Activated naive CD8-positive, alpha-beta T cell treated with anti-CD3 and anti-CD28 coated beads, Interleukin-2, amount 50 U/mL, for 24 hours (primary cell): ENCODE results near the gene CCDC146.

ENCODE experiments used
- ATAC-seq: fragments of 150-1000 bp; cut with Tn5 transposase; one replicate; pipeline ENCODE4 v1.10.0; 2021
- DNase-seq: peaks from one replicate; pipeline ENCODE4 v3.0.0; 2021
- H3K27ac Mint-ChIP-seq: one replicate; pipeline ENCODE4 v1.8.0; 2021; ENCODE audit warnings: mild to moderate bottlenecking, mixed read lengths
- H3K27me3 Mint-ChIP-seq: one replicate; pipeline ENCODE4 v1.8.0; 2021; ENCODE audit warnings: mixed read lengths
- H3K36me3 Mint-ChIP-seq: one replicate; pipeline ENCODE4 v1.8.0; 2021; ENCODE audit warnings: low read depth, mixed read lengths
- H3K4me1 Mint-ChIP-seq: one replicate; pipeline ENCODE4 v1.8.0; 2021; ENCODE audit warnings: mixed read lengths
- H3K4me3 Mint-ChIP-seq: one replicate; pipeline ENCODE4 v1.8.0; 2021; ENCODE audit warnings: mild to moderate bottlenecking, moderate library complexity, mixed read lengths
- H3K9me3 Mint-ChIP-seq: one replicate; pipeline ENCODE4 v1.8.0; 2021; ENCODE audit warnings: mixed read lengths

CCDC146 gene

DNA sequence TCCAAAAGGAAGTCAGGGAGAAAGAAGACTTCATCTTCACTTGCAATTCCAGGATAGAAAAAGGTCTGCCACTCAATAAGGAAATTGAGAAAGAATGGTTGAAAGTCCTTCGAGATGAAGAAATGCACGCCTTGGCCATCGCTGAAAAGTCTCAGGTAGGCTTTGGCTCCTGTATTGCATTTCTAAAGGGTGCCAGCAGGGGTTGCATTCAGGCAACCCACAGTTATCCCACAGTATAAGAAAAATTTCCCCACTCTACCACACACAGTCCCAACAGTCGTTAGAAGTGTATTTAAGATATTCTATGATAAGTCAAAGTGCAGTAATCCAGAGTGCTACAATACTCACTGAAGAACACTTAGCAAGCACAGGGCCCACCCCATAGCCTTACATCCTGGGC lies 170.6 kb downstream of the CCDC146 start:
- H3K9me3 Mint-ChIP-seq: peaks cover 16% of the 10 kb centered on the region
- H3K4me1 Mint-ChIP-seq: no peaks in the 10 kb centered on the region
- peaks cover 24% of the 10 kb centered on the region for H3K36me3 Mint-ChIP-seq
- H3K27ac Mint-ChIP-seq: no peak overlapping the region
- H3K27me3 Mint-ChIP-seq: no peaks in the 10 kb centered on the region
- DNase-seq (no peak), ATAC-seq (no peak)
- no peak overlapping the region for H3K4me3 Mint-ChIP-seq

- H3K27me3 Mint-ChIP-seq: no peaks in the 10 kb centered on the region
- H3K4me1 Mint-ChIP-seq: no peaks in the 10 kb centered on the region
- H3K36me3 Mint-ChIP-seq: peaks cover 20% of the 10 kb centered on the region
- DNase-seq (no peak), ATAC-seq (no peak)
- H3K9me3 Mint-ChIP-seq: peaks cover 16% of the 10 kb centered on the region
- H3K27ac Mint-ChIP-seq: no peak overlapping the region
- no peak overlapping the region for H3K4me3 Mint-ChIP-seq
These were observed 173.1 kb downstream of the CCDC146 start for GRCh38 chr7:77295549-77295948.

- Mint-ChIP-seq H3K36me3 (peaks cover 43% of the 10 kb centered on the region), H3K4me3 (no peak overlapping the region), H3K9me3 (peaks cover 16% of the 10 kb centered on the region), H3K27ac (no peak overlapping the region), H3K4me1 (peaks cover 9% of the 10 kb centered on the region), H3K27me3 (no peaks in the 10 kb centered on the region)
- DNase-seq: no peak
- ATAC-seq: no peak
These were observed 184.0 kb downstream of the CCDC146 start for GRCh38 chr7:77306231-77307067.

DNA sequence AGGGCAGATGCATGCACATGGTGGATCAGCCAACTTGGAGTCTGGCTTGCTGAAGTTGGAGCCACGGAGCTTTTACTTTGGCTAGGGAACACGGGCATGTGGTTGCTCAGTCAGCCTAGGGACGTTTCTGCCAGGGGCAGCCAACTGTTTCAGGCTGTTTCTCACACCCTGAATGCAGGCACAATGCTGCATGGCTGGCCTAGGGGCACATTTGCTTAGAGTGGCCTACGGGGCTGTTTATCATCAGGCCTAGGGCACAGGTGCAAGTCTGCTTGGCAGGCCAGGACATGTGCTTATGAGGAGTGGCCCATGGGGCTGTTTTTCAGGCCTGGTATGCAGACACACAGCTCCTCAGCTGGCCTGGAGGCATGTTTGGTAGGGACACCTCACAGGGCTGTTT lies 186.4 kb downstream of the CCDC146 start:
- peaks cover 33% of the 10 kb centered on the region for H3K36me3 Mint-ChIP-seq
- DNase-seq: no peak
- H3K4me1 Mint-ChIP-seq: peaks cover 9% of the 10 kb centered on the region
- no peak overlapping the region for H3K4me3 Mint-ChIP-seq
- no peak overlapping the region for H3K27ac Mint-ChIP-seq
- peaks cover 10% of the 10 kb centered on the region for H3K9me3 Mint-ChIP-seq
- H3K27me3 Mint-ChIP-seq: no peaks in the 10 kb centered on the region
- ATAC-seq: no peak

GRCh38 chr7:77309714-77310220 lies 187.4 kb downstream of the CCDC146 start:
- DNase-seq (no peak), ATAC-seq (peak; percentile 28)
- Mint-ChIP-seq H3K9me3 (peaks cover 10% of the 10 kb centered on the region), H3K4me3 (no peak overlapping the region), H3K27me3 (no peaks in the 10 kb centered on the region), H3K4me1 (peaks cover 9% of the 10 kb centered on the region), H3K36me3 (peaks cover 27% of the 10 kb centered on the region), H3K27ac (no peak overlapping the region)

- DNase-seq: no peak
- Mint-ChIP-seq H3K4me3 (no peak overlapping the region), H3K4me1 (peaks cover 9% of the 10 kb centered on the region), H3K27ac (no peak overlapping the region), H3K27me3 (no peaks in the 10 kb centered on the region), H3K9me3 (no peaks in the 10 kb centered on the region), H3K36me3 (peaks cover 20% of the 10 kb centered on the region)
- ATAC-seq: no peak
These were observed 188.6 kb downstream of the CCDC146 start for GRCh38 chr7:77310982-77311381.

- H3K4me1 Mint-ChIP-seq: peaks cover 9% of the 10 kb centered on the region
- DNase-seq (no peak), ATAC-seq (no peak)
- peaks cover 22% of the 10 kb centered on the region for H3K36me3 Mint-ChIP-seq
- H3K27ac Mint-ChIP-seq: no peak overlapping the region
- no peak overlapping the region for H3K4me3 Mint-ChIP-seq
- H3K27me3 Mint-ChIP-seq: no peaks in the 10 kb centered on the region
- no peaks in the 10 kb centered on the region for H3K9me3 Mint-ChIP-seq
These were observed 190.7 kb downstream of the CCDC146 start for GRCh38 chr7:77313085-77313484.

DNA sequence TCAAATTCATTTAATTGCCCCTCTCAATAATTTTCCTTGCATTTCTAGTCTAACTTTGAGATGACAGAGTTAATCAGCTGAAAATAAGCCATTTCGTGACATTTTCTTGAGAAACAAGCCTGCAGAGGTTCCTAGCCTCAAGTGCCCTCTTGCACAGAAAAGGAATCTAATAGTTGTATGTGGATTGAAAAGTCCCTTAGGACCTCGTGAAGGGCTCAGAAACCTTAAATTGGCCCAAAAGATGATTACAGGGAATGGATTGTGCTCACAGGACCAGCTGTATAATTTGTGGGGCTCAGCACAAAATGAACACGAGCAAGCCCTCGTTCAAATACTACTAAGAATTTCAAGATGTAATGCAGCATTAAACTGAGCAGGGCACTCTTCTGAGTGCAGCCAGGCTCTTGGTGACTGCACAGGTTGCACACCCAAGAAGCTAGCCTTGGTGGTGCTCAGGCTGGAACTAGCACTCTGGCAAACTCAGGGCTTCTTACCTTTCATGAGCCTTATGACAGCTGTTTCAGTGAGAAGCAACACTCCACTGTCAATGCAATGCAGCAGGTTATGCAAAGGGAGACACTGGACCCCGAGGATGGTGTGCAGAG lies 191.6 kb downstream of the CCDC146 start:
- Mint-ChIP-seq H3K27ac (no peak overlapping the region), H3K36me3 (peaks cover 23% of the 10 kb centered on the region), H3K27me3 (no peaks in the 10 kb centered on the region), H3K4me3 (no peak overlapping the region), H3K9me3 (peaks cover under 1% of the 10 kb centered on the region), H3K4me1 (peaks cover 9% of the 10 kb centered on the region)
- ATAC-seq: no peak
- DNase-seq: no peak

GRCh38 chr7:77315182-77315591 lies 192.8 kb downstream of the CCDC146 start:
- Mint-ChIP-seq H3K27ac (no peak overlapping the region), H3K4me3 (no peak overlapping the region), H3K27me3 (no peaks in the 10 kb centered on the region), H3K9me3 (peaks cover 8% of the 10 kb centered on the region), H3K4me1 (peaks cover under 1% of the 10 kb centered on the region), H3K36me3 (peaks cover 30% of the 10 kb centered on the region)
- DNase-seq: no peak
- no peak for ATAC-seq

GRCh38 chr7:77316219-77316978 lies 194.0 kb downstream of the CCDC146 start:
- Mint-ChIP-seq H3K4me1 (no peaks in the 10 kb centered on the region), H3K27ac (no peak overlapping the region), H3K36me3 (peaks cover 28% of the 10 kb centered on the region), H3K4me3 (no peak overlapping the region), H3K9me3 (peaks cover 8% of the 10 kb centered on the region), H3K27me3 (no peaks in the 10 kb centered on the region)
- ATAC-seq: no peak
- no peak for DNase-seq

GRCh38 chr7:77318019-77318418 lies 195.6 kb downstream of the CCDC146 start:
- Mint-ChIP-seq H3K27ac (no peak overlapping the region), H3K4me1 (no peaks in the 10 kb centered on the region), H3K4me3 (no peak overlapping the region), H3K27me3 (no peaks in the 10 kb centered on the region), H3K36me3 (peaks cover 23% of the 10 kb centered on the region), H3K9me3 (peaks cover 8% of the 10 kb centered on the region)
- DNase-seq: no peak
- ATAC-seq: no peak

DNA sequence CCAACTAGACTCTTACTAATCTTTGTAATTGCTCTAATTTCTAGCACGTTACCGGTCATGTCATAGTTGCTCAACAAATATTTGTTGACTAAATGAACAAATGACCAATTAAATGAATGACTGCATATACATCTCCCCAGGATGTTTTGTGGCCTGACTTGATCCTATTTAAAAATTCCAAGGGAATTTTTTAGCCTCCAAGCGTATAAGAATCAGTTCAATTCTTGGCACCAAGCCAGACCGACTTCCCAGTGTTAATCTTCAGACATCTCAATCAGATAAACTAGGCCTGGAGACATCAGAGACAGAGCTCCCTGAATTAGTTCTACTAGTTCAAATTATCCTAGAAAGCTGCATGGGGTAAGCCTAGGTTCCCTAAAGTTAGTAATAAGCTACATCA lies 197.7 kb downstream of the CCDC146 start:
- Mint-ChIP-seq H3K4me3 (no peak overlapping the region), H3K4me1 (no peaks in the 10 kb centered on the region), H3K9me3 (peaks cover 8% of the 10 kb centered on the region), H3K27me3 (no peaks in the 10 kb centered on the region), H3K36me3 (peaks cover 26% of the 10 kb centered on the region), H3K27ac (no peak overlapping the region)
- ATAC-seq (no peak), DNase-seq (no peak)

DNA sequence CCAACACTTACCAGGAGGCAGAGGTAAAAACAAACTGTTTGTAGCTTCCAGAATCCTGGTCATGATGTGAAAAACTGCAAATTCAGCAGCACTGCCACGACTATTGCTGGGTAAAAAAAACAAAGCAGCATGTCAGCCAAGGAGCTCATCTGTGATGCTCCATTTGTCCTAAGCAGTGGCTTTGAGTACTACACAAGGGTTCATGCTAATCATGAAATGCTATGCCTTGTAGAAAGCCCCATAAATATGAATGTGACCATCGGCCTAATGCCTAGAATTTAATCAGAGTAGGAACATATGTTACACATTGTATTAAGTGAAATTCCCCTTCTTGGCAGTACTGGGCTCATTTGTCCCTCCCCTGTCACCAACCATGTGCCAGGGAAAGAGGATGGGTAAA lies 198.3 kb downstream of the CCDC146 start:
- ATAC-seq: no peak
- H3K4me3 Mint-ChIP-seq: no peak overlapping the region
- no peak for DNase-seq
- peaks cover 26% of the 10 kb centered on the region for H3K36me3 Mint-ChIP-seq
- peaks cover 8% of the 10 kb centered on the region for H3K9me3 Mint-ChIP-seq
- H3K4me1 Mint-ChIP-seq: no peaks in the 10 kb centered on the region
- no peak overlapping the region for H3K27ac Mint-ChIP-seq
- H3K27me3 Mint-ChIP-seq: no peaks in the 10 kb centered on the region

- peaks cover 8% of the 10 kb centered on the region for H3K9me3 Mint-ChIP-seq
- no peak overlapping the region for H3K27ac Mint-ChIP-seq
- H3K27me3 Mint-ChIP-seq: no peaks in the 10 kb centered on the region
- ATAC-seq: no peak
- H3K4me1 Mint-ChIP-seq: peaks cover 6% of the 10 kb centered on the region
- H3K36me3 Mint-ChIP-seq: peaks cover 25% of the 10 kb centered on the region
- H3K4me3 Mint-ChIP-seq: no peak overlapping the region
- DNase-seq: no peak
These were observed 198.9 kb downstream of the CCDC146 start for GRCh38 chr7:77321300-77321699.

DNA sequence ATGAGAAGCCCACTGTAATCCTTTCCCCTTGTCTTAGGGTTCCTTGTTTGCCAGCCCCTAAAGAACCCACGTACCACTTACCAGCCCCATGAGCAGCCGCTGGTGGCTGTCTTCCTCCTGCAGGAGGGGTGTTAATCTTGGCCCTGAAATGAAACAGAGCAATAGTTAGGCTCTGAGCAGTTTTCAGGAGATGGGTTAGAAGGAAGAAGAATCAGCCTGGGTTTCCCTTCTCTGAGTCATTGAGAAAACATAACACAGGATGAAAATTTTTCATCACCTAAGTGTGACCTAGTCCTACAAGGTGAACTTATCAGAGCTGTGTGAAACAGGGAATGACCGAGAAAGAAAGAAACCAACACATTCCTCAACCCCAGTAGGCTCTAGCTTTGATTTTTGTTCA lies 203.7 kb downstream of the CCDC146 start:
- no peaks in the 10 kb centered on the region for H3K27me3 Mint-ChIP-seq
- no peak for ATAC-seq
- H3K4me3 Mint-ChIP-seq: no peak overlapping the region
- H3K36me3 Mint-ChIP-seq: peaks cover 7% of the 10 kb centered on the region
- no peaks in the 10 kb centered on the region for H3K9me3 Mint-ChIP-seq
- H3K27ac Mint-ChIP-seq: no peak overlapping the region
- no peak for DNase-seq
- peaks cover 52% of the 10 kb centered on the region for H3K4me1 Mint-ChIP-seq
